Osteoblast (primary cell): Measurements from ENCODE around the gene LRMDA. TPM values are rescaled to one million over a fixed set of nuclear protein-coding genes. Genes with fewer than 3 reads are reported as not detected.

Experiments used
- DNase-seq: peaks from one replicate; pipeline ENCODE4 v3.0.0; 2011; ENCODE audit warnings: low spot score, mixed read lengths; ENCODE audit not compliant: insufficient read length; ENCODE audit errors: missing footprints
- H2AFZ ChIP-seq: 2 replicates; pipeline ENCODE4 v1.6.0; 2011; ENCODE audit warnings: mild to moderate bottlenecking, low read length
- H3K27ac ChIP-seq: 2 replicates; pipeline ENCODE4 v1.5.1; 2011; ENCODE audit warnings: mild to moderate bottlenecking, low read depth, low read length, moderate library complexity
- H3K27me3 ChIP-seq: 2 replicates; pipeline ENCODE4 v1.6.0; 2012; ENCODE audit warnings: mild to moderate bottlenecking, control low read depth, inconsistent platforms, low read length, moderate library complexity; ENCODE audit not compliant: insufficient read depth
- H3K36me3 ChIP-seq: 2 replicates; pipeline ENCODE4 v1.5.1; 2011; ENCODE audit warnings: mild to moderate bottlenecking, low read length, control low read depth, moderate library complexity; ENCODE audit not compliant: insufficient read depth
- H3K4me1 ChIP-seq: 2 replicates; pipeline ENCODE4 v1.5.1; 2011; ENCODE audit warnings: mild to moderate bottlenecking, low read length, control low read depth, moderate library complexity; ENCODE audit not compliant: insufficient read depth
- H3K4me2 ChIP-seq: 2 replicates; pipeline ENCODE4 v1.6.0; 2011; ENCODE audit warnings: mild to moderate bottlenecking, low read length; ENCODE audit not compliant: insufficient read depth
- H3K4me3 ChIP-seq: fragments of 200-600 bp; sonication (generic); 3 replicates; pipeline ENCODE4 v1.5.1; 2012; ENCODE audit warnings: mild to moderate bottlenecking, low read length, inconsistent platforms; ENCODE audit not compliant: insufficient read depth
- H3K79me2 ChIP-seq: 2 replicates; pipeline ENCODE4 v1.6.0; 2012; ENCODE audit warnings: mild to moderate bottlenecking, low read length, control low read depth, inconsistent platforms; ENCODE audit not compliant: insufficient read depth
- H3K9me3 ChIP-seq: 2 replicates; pipeline ENCODE4 v1.5.1; 2011; ENCODE audit warnings: low read depth, low read length, control low read depth
- H4K20me1 ChIP-seq: 2 replicates; pipeline ENCODE4 v1.6.0; 2012; ENCODE audit warnings: mild to moderate bottlenecking, low read length, control low read depth; ENCODE audit not compliant: insufficient read depth
- total RNA-seq: library from RNA; depleted of rRNA; stranded (reverse); fragments of >200 nt; gene quantifications from 2 replicates; pipeline ENCODE4 v1.2.3, GENCODE V29; 2012
- TF ChIP-seq, protein P1 (sequence below): IDR thresholded peaks from 2 replicates; pipeline ENCODE4 v1.5.1; 2011; ENCODE audit warnings: mild to moderate bottlenecking, low read depth, low read length, moderate library complexity; ENCODE audit errors: extremely low read depth

The LRMDA gene
- total RNA-seq, 1 donor = 18.5 TPM

DNA sequence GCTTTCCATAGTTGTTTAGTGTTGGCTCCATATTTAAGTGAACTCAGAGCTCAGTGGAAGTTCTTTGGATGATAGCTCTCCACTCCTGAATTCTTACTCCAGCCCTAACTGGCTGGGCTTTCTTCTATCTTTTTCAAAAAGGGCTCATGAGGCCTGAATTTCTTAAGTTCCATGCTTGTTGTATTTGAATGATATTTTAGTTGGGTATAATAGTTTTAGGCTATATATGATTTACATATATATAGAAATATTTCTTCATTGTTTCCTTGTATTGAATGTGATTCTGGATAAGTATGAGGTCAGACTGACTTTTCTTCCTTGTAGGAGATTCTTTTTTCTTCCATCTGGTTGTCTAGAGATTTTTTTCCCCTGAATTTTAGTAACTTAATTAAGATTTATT, 843.5 kb downstream of the LRMDA start:
- no peak overlapping the region for H3K27ac ChIP-seq

DNA sequence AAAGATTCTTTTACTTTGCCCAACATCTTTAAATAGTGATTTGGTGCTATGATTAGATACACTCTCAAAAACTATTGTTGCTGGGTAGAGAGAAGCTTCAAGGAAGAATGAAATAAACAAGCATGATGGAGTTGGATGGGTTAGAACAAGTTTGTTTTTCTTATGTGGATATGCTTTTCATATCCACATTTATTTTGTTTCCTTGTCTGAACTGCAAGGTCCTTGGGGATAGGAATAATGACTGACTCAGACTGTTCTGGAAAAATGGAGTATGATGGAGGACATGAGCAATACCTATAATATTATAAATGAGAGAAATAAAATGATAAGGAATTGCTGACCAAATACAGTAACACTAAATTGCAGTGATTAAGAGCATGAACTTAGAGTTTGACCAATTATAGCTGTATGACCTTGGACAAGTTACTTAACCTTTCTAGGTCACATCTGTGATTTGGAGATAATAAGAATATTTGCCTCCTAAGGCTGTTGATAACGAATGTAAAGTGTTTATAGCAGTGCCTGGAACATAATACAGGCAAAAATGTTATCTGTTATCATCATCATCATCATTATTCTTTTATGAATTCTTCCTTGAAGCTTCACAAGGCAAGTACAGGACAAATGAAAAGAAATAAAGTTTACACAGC, 847.5 kb downstream of the LRMDA start:
- Histone ChIP-seq H3K4me2 (no peak overlapping the region), H3K4me3 (no peak overlapping the region), H2AFZ (peak overlapping the region; percentile 8), H3K36me3 (no peaks in the 10 kb centered on the region), H3K79me2 (no peaks in the 10 kb centered on the region), H3K27me3 (no peaks in the 10 kb centered on the region), H4K20me1 (no peaks in the 10 kb centered on the region), H3K9me3 (no peaks in the 10 kb centered on the region), H3K27ac (peak overlapping the region; percentile 19), H3K4me1 (peaks cover 16% of the 10 kb centered on the region)
- TF ChIP-seq, protein P1, sequence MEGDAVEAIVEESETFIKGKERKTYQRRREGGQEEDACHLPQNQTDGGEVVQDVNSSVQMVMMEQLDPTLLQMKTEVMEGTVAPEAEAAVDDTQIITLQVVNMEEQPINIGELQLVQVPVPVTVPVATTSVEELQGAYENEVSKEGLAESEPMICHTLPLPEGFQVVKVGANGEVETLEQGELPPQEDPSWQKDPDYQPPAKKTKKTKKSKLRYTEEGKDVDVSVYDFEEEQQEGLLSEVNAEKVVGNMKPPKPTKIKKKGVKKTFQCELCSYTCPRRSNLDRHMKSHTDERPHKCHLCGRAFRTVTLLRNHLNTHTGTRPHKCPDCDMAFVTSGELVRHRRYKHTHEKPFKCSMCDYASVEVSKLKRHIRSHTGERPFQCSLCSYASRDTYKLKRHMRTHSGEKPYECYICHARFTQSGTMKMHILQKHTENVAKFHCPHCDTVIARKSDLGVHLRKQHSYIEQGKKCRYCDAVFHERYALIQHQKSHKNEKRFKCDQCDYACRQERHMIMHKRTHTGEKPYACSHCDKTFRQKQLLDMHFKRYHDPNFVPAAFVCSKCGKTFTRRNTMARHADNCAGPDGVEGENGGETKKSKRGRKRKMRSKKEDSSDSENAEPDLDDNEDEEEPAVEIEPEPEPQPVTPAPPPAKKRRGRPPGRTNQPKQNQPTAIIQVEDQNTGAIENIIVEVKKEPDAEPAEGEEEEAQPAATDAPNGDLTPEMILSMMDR = no peak
- DNase-seq = no peak

More for the DNA sequence above, 843.5 kb downstream of the LRMDA start:
- no peaks in the 10 kb centered on the region for H4K20me1 ChIP-seq
- no peak overlapping the region for H3K4me2 ChIP-seq
- H3K9me3 ChIP-seq = no peaks in the 10 kb centered on the region
- H3K36me3 ChIP-seq = no peaks in the 10 kb centered on the region
- no peak overlapping the region for H2AFZ ChIP-seq
- no peak for DNase-seq
- H3K4me3 ChIP-seq = no peak overlapping the region
- no peaks in the 10 kb centered on the region for H3K79me2 ChIP-seq
- peaks cover 16% of the 10 kb centered on the region for H3K4me1 ChIP-seq
- H3K27me3 ChIP-seq = no peaks in the 10 kb centered on the region
- TF ChIP-seq, protein P1 = no peak

DNA sequence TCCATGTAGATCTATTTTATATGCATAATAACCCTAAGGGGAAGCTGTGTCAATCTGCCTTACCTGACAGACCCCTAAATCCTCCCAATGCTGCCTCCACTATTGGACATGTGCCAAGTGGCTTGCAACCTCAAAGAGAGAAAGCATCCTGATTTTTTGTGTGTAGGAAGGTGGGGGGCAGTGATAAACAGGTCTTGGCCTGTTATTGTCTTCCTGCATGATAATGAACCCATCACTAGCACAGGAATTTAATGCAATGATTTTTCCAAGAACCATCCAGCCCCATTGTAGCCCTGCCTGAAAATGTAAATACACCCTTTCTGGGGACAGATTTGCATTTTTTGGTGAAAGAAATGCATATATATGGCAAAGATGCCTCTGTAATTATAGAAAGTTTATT, 850.2 kb downstream of the LRMDA start:
- H3K4me2 ChIP-seq = no peak overlapping the region
- TF ChIP-seq, protein P1 = no peak
- H3K27ac ChIP-seq = no peak overlapping the region
- no peak for DNase-seq
- H3K27me3 ChIP-seq = no peaks in the 10 kb centered on the region
- no peaks in the 10 kb centered on the region for H3K36me3 ChIP-seq
- H3K9me3 ChIP-seq = no peaks in the 10 kb centered on the region
- no peak overlapping the region for H3K4me3 ChIP-seq
- peaks cover 32% of the 10 kb centered on the region for H3K4me1 ChIP-seq
- no peaks in the 10 kb centered on the region for H4K20me1 ChIP-seq
- H2AFZ ChIP-seq = no peak overlapping the region
- no peaks in the 10 kb centered on the region for H3K79me2 ChIP-seq

DNA sequence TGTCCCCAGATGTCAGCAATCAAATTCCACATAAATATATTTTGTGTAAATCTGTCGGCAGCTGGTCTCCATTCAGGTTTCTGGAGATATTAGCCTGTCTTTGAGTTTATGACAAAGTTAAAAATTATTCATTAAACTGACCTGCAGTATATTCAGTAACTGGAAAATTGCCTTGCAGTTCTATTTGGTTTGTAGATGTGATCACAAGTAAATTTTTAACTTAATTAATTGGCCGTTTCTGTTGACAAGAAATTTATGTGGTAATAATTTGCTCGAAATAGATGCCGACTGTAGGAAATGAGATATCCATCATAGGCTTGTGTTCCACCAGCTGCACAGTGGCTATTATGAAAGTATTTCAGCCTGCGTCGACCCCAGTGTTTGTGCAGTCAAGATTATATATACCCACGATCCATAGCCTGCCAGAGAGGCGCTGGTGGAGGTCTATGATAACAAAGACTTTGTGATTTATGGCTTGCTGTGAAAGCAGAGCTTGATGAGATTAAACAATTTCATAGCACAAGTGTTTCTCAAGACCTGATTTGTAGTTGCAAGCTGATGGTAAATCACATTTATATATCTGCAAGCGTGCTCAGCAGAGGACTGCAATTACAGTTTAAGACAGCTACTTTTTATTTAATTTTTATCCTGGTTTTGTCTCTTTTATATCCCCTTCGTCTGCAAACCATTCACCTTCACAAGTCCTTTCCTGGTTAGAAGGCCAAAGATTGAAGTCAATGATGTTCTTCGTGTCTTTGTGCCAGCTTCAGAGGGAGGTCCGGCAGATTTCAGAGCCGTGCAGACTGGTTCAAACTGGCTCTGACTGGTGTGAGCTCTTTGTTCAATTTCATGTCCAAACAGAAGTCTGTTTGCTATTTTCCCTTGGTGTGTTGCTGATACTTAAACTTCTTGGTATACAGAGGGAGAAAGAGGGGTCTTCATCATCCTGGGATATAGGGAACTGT, 850.9 kb downstream of the LRMDA start:
- Histone ChIP-seq H3K36me3 (no peaks in the 10 kb centered on the region), H4K20me1 (no peaks in the 10 kb centered on the region), H3K79me2 (no peaks in the 10 kb centered on the region), H3K27ac (no peak overlapping the region), H3K27me3 (no peaks in the 10 kb centered on the region), H3K4me3 (no peak overlapping the region), H3K9me3 (no peaks in the 10 kb centered on the region), H3K4me1 (peaks cover 39% of the 10 kb centered on the region), H3K4me2 (no peak overlapping the region), H2AFZ (no peak overlapping the region)
- no peak for DNase-seq
- TF ChIP-seq, protein P1 = no peak
